ENCODE measurements around the gene MYO1E.

DNA sequence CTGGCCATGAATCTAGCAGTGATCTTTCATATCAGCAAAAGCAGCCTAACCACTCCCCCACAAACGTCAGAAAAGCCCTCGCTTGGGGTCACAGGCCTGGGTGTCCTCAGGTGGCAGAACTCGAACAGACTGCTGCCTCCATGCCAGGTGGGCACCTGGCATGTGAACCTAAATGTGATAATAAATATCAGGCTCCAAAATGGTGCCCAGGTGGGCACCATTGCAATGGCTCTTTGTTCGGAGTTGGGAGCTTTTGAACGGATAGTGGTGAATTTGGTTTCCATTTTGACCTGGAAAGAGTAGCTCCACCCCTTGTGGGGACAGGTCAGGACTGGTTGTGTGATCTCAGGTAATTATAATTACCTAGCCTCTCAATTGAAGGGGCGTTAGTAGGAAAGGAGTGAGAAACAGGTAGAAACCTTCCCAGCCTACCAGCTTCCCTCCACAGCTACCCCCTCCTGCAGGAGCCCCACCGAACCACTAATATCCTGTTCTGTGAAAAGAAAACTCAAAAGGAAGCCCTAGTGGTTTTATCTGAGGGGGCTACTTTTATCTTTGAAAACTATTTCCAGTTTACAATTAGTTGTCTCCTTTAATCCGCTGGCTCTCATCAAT, 18.1 kb downstream of the MYO1E start:
- TF ChIP-seq, protein P1, sequence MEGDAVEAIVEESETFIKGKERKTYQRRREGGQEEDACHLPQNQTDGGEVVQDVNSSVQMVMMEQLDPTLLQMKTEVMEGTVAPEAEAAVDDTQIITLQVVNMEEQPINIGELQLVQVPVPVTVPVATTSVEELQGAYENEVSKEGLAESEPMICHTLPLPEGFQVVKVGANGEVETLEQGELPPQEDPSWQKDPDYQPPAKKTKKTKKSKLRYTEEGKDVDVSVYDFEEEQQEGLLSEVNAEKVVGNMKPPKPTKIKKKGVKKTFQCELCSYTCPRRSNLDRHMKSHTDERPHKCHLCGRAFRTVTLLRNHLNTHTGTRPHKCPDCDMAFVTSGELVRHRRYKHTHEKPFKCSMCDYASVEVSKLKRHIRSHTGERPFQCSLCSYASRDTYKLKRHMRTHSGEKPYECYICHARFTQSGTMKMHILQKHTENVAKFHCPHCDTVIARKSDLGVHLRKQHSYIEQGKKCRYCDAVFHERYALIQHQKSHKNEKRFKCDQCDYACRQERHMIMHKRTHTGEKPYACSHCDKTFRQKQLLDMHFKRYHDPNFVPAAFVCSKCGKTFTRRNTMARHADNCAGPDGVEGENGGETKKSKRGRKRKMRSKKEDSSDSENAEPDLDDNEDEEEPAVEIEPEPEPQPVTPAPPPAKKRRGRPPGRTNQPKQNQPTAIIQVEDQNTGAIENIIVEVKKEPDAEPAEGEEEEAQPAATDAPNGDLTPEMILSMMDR (IDR thresholded peaks at IDR 0.05; ENCODE audit: low read depth, low read length, poor library complexity, severe bottlenecking) = no peak
- no peak for TF ChIP-seq EZH2phosphoT487 (IDR thresholded peaks at IDR 0.05; ENCODE audit: borderline replicate concordance, low read length)
